ENCODE results near the gene SLC4A1. TPM values are rescaled to one million over a fixed set of nuclear protein-coding genes. Genes with fewer than 3 reads are reported as not detected.
A peak's percentile ranks its signal among the peaks of the same experiment; 100 is the strongest.

SLC4A1 gene
- total and polyA plus RNA-seq, 5 donors from 2014 or later, result not detected

DNA sequence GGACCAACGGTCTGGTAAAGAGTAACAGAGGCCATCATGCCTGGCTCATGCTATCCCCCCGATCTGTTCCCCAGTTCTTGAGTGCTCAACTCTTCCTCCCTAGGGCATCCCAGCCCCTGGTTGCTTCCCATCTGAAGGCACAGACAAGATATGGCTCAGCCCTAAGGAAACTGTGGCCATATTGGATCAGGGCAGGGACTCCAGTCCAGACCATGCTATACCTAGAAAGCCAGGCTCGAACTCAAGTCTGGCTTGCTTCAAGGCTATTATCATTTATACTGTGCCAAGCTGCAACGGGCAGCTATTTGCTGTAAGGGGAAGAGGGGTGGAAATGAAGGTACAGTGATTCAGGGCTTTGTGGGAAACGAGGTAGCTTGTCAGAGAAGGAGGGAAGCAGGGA lies 51.2 kb downstream of the SLC4A1 start:
- peaks cover 27% of the 10 kb centered on the region for H3K36me3 Mint-ChIP-seq

DNA sequence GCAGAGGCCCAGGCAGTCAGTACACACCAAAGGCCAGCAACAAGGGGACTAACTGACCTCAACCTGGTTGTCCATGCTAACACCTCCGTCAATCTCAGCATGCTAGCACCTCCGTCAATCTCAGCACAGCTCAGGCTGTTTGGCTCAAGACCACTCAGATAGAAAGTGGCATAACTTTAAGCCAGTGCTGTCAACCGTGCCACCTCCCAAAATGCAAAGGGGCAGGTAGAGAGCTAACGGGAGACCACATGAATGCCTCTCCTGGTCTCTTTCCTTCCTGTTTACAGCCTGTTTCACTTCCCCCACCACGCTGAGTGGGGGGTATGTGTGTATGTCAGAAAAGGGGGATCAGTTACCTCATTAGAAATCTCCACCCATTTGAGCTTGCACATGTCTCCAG lies 51.8 kb downstream of the SLC4A1 start:
- DNase-seq (peak in 2 of 3 donors; percentile 44 to 64), ATAC-seq (ENCODE audit: low read depth in 2 of 2) (no peak)
- H3K9me3 Mint-ChIP-seq, result no peaks in the 10 kb centered on the region
- peaks cover 34% of the 10 kb centered on the region for H3K36me3 ChIP-seq (ENCODE audit: control insufficient read depth, insufficient read depth, low read length)
- peak overlapping the region; percentile 53 for H3K27ac ChIP-seq (ENCODE audit: insufficient read depth, low read length, poor library complexity, severe bottlenecking)
- H3K36me3 Mint-ChIP-seq, result peaks cover 27% of the 10 kb centered on the region
- peaks cover 44% of the 10 kb centered on the region for H3K4me1 ChIP-seq (ENCODE audit: control insufficient read depth, insufficient read depth, low read length, poor library complexity, severe bottlenecking)
- H3K27me3 ChIP-seq (ENCODE audit: control insufficient read depth, insufficient read depth, low read length), result no peaks in the 10 kb centered on the region
- H3K4me3 ChIP-seq (ENCODE audit: low read depth, low read length), result peak overlapping the region; percentile 70
- peaks cover 0 to 56% (median 31%) of the 10 kb centered on the region in 4 donors for H3K4me1 Mint-ChIP-seq
- no peaks in the 10 kb centered on the region for H3K9me3 ChIP-seq (ENCODE audit: control insufficient read depth in 2 of 2, low read length in 2 of 2)
- peak overlapping the region; percentile 81 to 93 (median 86) for H3K4me3 Mint-ChIP-seq
- no peaks in the 10 kb centered on the region for H3K27me3 Mint-ChIP-seq
- peak overlapping the region; percentile 84 to 91 (median 90) for H3K27ac Mint-ChIP-seq

More for the DNA sequence above, 51.2 kb downstream of the SLC4A1 start:
- Mint-ChIP-seq H3K27ac (peak overlapping the region; percentile 0 to 91 (median 90)), H3K4me3 (peak overlapping the region; percentile 81 to 93 (median 86)), H3K9me3 (no peaks in the 10 kb centered on the region), H3K4me1 (peaks cover 0 to 55% (median 31%) of the 10 kb centered on the region in 4 donors), H3K27me3 (peaks cover 2% of the 10 kb centered on the region)
- Histone ChIP-seq H3K9me3 (ENCODE audit: control insufficient read depth in 2 of 2, low read length in 2 of 2) (no peaks in the 10 kb centered on the region), H3K27ac (ENCODE audit: insufficient read depth, low read length, poor library complexity, severe bottlenecking) (peak overlapping the region; percentile 18), H3K4me1 (ENCODE audit: control insufficient read depth, insufficient read depth, low read length, poor library complexity, severe bottlenecking) (peaks cover 44% of the 10 kb centered on the region), H3K27me3 (ENCODE audit: control insufficient read depth, insufficient read depth, low read length) (no peaks in the 10 kb centered on the region), H3K36me3 (ENCODE audit: control insufficient read depth, insufficient read depth, low read length) (peaks cover 30% of the 10 kb centered on the region), H3K4me3 (ENCODE audit: low read depth, low read length) (peak overlapping the region; percentile 70)
- no peak for ATAC-seq (ENCODE audit: low read depth in 2 of 2)
- DNase-seq, result no peak

DNA sequence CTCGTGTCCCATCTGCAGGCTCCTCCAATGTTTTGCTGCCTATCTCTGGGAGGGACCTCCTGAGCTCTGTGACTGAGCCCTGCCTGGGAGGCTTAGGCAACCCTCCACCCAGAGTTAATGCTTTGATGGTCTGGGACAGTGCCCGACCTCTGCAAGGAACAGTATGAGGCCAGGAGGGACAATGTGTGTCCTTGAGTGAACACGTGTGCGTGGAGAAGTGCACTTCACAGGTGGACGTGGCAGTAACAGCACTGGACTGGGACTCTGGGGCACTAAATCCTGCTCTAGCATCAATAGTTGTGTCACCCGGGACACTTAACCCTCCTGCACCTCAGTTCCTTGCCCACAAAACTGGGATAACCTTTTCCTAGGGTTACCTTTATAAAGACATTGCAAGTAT lies 53.0 kb downstream of the SLC4A1 start:
- peaks cover 37% of the 10 kb centered on the region for H3K36me3 ChIP-seq (ENCODE audit: control insufficient read depth, insufficient read depth, low read length)

DNA sequence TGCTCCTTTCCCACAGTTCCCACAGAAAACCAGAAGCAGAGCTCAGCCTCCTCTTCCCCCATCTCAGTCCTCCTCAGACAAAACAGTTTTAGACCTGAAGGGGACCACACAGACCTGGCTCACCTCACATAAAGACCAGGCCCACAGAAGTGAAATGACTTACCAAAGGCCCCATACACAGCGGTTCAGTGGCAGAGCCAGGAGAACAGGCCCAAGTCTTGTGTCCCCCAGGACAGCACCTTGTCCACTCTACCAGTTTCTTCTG lies 53.8 kb downstream of the SLC4A1 start:
- Mint-ChIP-seq H3K27ac (peak overlapping the region; percentile 54 to 95 (median 56)), H3K27me3 (no peaks in the 10 kb centered on the region), H3K9me3 (no peaks in the 10 kb centered on the region), H3K4me1 (peaks cover 0 to 67% (median 36%) of the 10 kb centered on the region in 4 donors), H3K4me3 (peak overlapping the region in 2 of 4 donors; percentile 55 to 72), H3K36me3 (peaks cover 33% of the 10 kb centered on the region)
- DNase-seq (no peak), ATAC-seq (ENCODE audit: low read depth in 2 of 2) (no peak)
- Histone ChIP-seq H3K4me3 (ENCODE audit: low read depth, low read length) (no peak overlapping the region), H3K27ac (ENCODE audit: insufficient read depth, low read length, poor library complexity, severe bottlenecking) (no peak overlapping the region), H3K27me3 (ENCODE audit: control insufficient read depth, insufficient read depth, low read length) (no peaks in the 10 kb centered on the region), H3K9me3 (ENCODE audit: control insufficient read depth in 2 of 2, low read length in 2 of 2) (no peaks in the 10 kb centered on the region), H3K4me1 (ENCODE audit: control insufficient read depth, insufficient read depth, low read length, poor library complexity, severe bottlenecking) (peaks cover 62% of the 10 kb centered on the region), H3K36me3 (ENCODE audit: control insufficient read depth, insufficient read depth, low read length) (peaks cover 42% of the 10 kb centered on the region)

More for the DNA sequence above, 53.0 kb downstream of the SLC4A1 start:
- DNase-seq (no peak), ATAC-seq (ENCODE audit: low read depth in 2 of 2) (no peak)
- no peaks in the 10 kb centered on the region for H3K27me3 Mint-ChIP-seq
- peak overlapping the region; percentile 56 to 88 (median 70) for H3K4me3 Mint-ChIP-seq
- Histone ChIP-seq H3K27me3 (ENCODE audit: control insufficient read depth, insufficient read depth, low read length) (no peaks in the 10 kb centered on the region), H3K27ac (ENCODE audit: insufficient read depth, low read length, poor library complexity, severe bottlenecking) (no peak overlapping the region), H3K4me1 (ENCODE audit: control insufficient read depth, insufficient read depth, low read length, poor library complexity, severe bottlenecking) (peaks cover 56% of the 10 kb centered on the region), H3K9me3 (ENCODE audit: control insufficient read depth in 2 of 2, low read length in 2 of 2) (no peaks in the 10 kb centered on the region), H3K4me3 (ENCODE audit: low read depth, low read length) (no peak overlapping the region)
- peaks cover 31% of the 10 kb centered on the region for H3K36me3 Mint-ChIP-seq
- H3K9me3 Mint-ChIP-seq, result no peaks in the 10 kb centered on the region
- H3K27ac Mint-ChIP-seq, result peak overlapping the region in 2 of 3 donors; percentile 56 to 91
- H3K4me1 Mint-ChIP-seq, result peaks cover 0 to 64% (median 34%) of the 10 kb centered on the region in 4 donors

DNA sequence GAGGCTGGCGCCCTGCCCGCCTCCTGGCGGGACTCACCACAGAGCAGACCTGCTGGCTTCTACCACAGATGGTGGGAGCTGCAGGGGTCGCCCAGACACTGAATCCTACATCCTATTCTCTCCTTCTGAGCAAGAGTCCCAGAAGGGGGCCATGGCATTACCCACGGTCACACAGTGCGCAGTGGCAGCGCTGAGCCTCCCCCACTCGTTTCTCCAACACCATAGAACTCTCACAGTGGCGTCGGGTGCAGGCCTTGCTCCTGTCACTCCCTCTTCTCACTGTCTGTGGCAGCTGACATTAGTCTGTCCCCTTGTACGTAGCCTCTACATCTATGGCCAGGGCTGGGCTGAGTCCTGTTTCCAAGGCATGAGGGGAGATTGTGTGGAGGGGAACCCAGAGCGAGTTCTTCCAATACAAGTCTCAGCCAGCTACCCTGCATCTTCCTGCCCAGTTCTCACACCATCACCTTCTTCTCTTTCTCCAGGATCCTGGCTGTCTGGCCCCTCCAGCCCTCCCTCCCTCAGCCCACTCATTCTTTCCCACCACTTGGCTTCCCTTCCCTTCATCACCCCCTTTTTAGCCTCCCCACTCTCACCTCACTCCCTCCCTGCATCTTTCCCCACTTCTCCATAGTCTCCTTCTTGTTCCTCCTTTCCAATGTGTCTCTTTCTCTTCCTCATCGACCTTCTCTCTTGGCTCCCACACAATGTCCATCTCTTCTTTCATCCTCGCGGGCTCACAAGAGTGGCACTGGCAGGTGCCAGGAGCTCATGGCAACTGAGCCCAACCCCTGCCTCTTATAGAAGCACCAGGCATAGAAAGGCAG lies 54.3 kb downstream of the SLC4A1 start:
- Histone ChIP-seq H3K27me3 (ENCODE audit: control insufficient read depth, insufficient read depth, low read length) (no peaks in the 10 kb centered on the region), H3K4me3 (ENCODE audit: low read depth, low read length) (no peak overlapping the region), H3K27ac (ENCODE audit: insufficient read depth, low read length, poor library complexity, severe bottlenecking) (no peak overlapping the region), H3K36me3 (ENCODE audit: control insufficient read depth, insufficient read depth, low read length) (peaks cover 47% of the 10 kb centered on the region), H3K9me3 (ENCODE audit: control insufficient read depth in 2 of 2, low read length in 2 of 2) (no peaks in the 10 kb centered on the region), H3K4me1 (ENCODE audit: control insufficient read depth, insufficient read depth, low read length, poor library complexity, severe bottlenecking) (peaks cover 62% of the 10 kb centered on the region)
- H3K4me3 Mint-ChIP-seq, result peak overlapping the region in 2 of 4 donors; percentile 55 to 72
- DNase-seq (no peak), ATAC-seq (ENCODE audit: low read depth in 2 of 2) (no peak)
- peaks cover 34% of the 10 kb centered on the region for H3K36me3 Mint-ChIP-seq
- H3K27ac Mint-ChIP-seq, result peak overlapping the region; percentile 48 to 95 (median 54)
- H3K9me3 Mint-ChIP-seq, result no peaks in the 10 kb centered on the region
- H3K4me1 Mint-ChIP-seq, result peaks cover 0 to 70% (median 36%) of the 10 kb centered on the region in 4 donors
- no peaks in the 10 kb centered on the region for H3K27me3 Mint-ChIP-seq

DNA sequence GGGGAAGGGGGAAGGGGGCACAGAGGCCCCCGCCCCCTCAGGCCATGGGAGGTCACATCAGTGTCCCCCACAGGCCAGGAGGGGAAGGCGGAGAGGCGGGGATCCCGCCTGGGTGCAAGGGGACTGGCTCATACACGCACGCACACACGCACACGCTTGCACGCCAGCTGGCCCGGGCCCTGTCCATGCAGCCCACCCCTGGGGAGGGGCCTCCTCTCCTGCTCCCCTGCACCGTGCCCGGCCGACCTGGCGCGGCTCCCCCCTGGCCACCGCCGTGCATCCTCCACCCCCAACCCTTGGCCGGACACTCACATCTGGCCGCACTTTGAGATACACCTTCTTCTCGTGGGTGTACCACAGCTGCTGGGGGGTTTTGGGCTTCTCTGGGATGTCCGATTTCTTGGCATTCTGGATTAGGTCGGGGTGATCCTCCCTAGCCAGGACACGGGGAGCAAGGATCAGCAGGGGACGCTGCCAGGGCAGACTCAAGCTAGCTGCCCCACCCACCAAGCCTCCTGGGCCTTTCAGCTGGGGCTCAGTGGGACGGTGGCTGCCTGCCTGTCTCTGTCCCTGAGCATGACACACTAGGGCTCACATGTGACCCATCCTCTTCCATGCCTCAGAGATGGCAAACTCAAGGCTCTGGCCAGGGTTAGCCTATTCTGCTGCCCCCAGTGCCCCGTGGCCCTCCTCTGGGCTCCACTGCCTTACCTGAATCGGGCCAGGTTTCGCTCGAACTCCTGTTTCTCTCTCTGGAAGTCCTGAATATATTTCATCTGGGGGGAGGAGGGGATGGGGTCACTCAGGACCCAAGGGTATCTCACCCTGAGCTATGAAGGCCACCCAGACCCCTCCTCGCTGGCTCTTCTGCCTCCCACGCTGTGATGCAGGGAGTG lies 55.2 kb downstream of the SLC4A1 start:
- H3K4me1 Mint-ChIP-seq, result peaks cover 0 to 72% (median 35%) of the 10 kb centered on the region in 4 donors
- H3K27ac Mint-ChIP-seq, result peak overlapping the region in 2 of 3 donors; percentile 36 to 52
- H3K36me3 ChIP-seq (ENCODE audit: control insufficient read depth, insufficient read depth, low read length), result peaks cover 53% of the 10 kb centered on the region
- no peaks in the 10 kb centered on the region for H3K9me3 Mint-ChIP-seq
- ATAC-seq (ENCODE audit: low read depth in 2 of 2) (no peak), DNase-seq (no peak)
- H3K4me1 ChIP-seq (ENCODE audit: control insufficient read depth, insufficient read depth, low read length, poor library complexity, severe bottlenecking), result peaks cover 56% of the 10 kb centered on the region
- no peak overlapping the region for H3K27ac ChIP-seq (ENCODE audit: insufficient read depth, low read length, poor library complexity, severe bottlenecking)
- no peaks in the 10 kb centered on the region for H3K27me3 Mint-ChIP-seq
- no peaks in the 10 kb centered on the region for H3K27me3 ChIP-seq (ENCODE audit: control insufficient read depth, insufficient read depth, low read length)
- H3K4me3 ChIP-seq (ENCODE audit: low read depth, low read length), result no peak overlapping the region
- peak overlapping the region in 1 of 4 donors; percentile 55 for H3K4me3 Mint-ChIP-seq
- peaks cover 40% of the 10 kb centered on the region for H3K36me3 Mint-ChIP-seq
- no peaks in the 10 kb centered on the region for H3K9me3 ChIP-seq (ENCODE audit: control insufficient read depth in 2 of 2, low read length in 2 of 2)

DNA sequence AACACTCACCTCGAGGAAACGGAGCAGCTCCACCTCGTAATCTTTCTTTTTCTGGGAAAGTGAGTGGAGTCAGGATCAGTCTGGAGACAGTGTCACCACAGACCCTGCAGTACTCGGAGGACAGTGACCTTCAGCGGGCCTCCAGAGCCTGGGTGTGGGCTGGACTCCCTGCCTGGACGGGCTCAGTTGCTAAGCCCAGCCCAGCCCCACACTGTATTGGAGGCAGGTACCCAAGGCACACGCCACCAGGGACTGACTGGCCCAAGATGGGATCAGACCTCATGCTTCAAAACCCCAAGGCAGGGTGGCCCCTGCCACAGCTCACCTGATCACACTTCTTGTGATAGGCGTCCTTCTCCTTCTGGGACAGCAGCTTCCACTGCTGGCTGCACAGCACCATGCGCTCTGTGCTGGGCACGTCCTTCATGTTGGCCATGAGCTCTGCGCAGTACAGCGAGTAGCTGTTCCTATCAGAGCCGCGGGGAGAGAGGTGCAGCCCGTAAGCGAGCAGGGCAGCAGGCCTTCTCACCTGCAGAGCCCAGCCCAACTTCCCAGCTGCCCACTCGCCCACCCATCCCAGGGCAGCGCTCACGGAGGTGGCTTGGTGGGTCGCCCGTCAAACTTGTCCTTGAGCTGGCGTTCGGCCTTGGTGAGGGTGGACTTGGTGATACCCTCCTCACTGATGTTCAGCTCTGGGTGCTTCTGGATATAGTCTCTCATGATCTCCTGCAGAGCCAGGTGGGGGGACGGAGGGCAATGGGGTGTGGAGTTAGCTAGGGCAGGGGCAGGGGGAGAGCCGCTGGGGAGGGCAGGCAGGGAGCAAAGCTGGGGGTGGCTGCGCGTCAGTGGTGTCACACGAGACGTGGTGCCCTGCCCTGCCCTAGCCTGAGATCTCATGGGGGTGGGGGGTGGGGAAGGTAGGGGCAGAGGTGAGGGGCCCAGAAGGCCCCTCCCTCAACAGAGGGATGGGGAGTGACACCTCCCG lies 56.4 kb downstream of the SLC4A1 start:
- Mint-ChIP-seq H3K27me3 (no peaks in the 10 kb centered on the region), H3K4me3 (peak overlapping the region in 1 of 4 donors; percentile 27), H3K9me3 (no peaks in the 10 kb centered on the region), H3K36me3 (peaks cover 39% of the 10 kb centered on the region), H3K4me1 (peaks cover 0 to 60% (median 26%) of the 10 kb centered on the region in 4 donors), H3K27ac (peak overlapping the region in 2 of 3 donors; percentile 42 to 52)
- H3K4me3 ChIP-seq (ENCODE audit: low read depth, low read length), result no peak overlapping the region
- H3K4me1 ChIP-seq (ENCODE audit: control insufficient read depth, insufficient read depth, low read length, poor library complexity, severe bottlenecking), result peaks cover 44% of the 10 kb centered on the region
- H3K27me3 ChIP-seq (ENCODE audit: control insufficient read depth, insufficient read depth, low read length), result no peaks in the 10 kb centered on the region
- H3K27ac ChIP-seq (ENCODE audit: insufficient read depth, low read length, poor library complexity, severe bottlenecking), result no peak overlapping the region
- peaks cover 64% of the 10 kb centered on the region for H3K36me3 ChIP-seq (ENCODE audit: control insufficient read depth, insufficient read depth, low read length)
- no peaks in the 10 kb centered on the region for H3K9me3 ChIP-seq (ENCODE audit: control insufficient read depth in 2 of 2, low read length in 2 of 2)
- ATAC-seq (ENCODE audit: low read depth in 2 of 2) (no peak), DNase-seq (no peak)

Data from CD4-positive, CD25-positive, alpha-beta regulatory T cell (primary cell).